Trophoblast cell (in vitro differentiated cells and primary cell): ENCODE data around the gene FLNB.
A peak's percentile ranks its signal among the peaks of the same experiment; 100 is the strongest.
"Not testable (repeated sequence)": the region's sequence is repeated elsewhere in the genome, so short reads cannot be mapped to it uniquely, and the experiment has no call there.

ENCODE experiments used
- DNase-seq, 2 donors: peaks; one replicate each; pipeline ENCODE4 v3.0.0-alpha.2; 2016
- H2AFZ ChIP-seq: 2 replicates; pipeline ENCODE4 v1.6.1; 2013; ENCODE audit warnings: low read length, moderate library complexity, mild to moderate bottlenecking; ENCODE audit not compliant: insufficient read depth, poor library complexity
- H2AK5ac ChIP-seq: 2 replicates; pipeline ENCODE4 v1.6.1; 2013; ENCODE audit warnings: mild to moderate bottlenecking, low read length
- H2BK120ac ChIP-seq: 2 replicates; pipeline ENCODE4 v1.6.1; 2013; ENCODE audit warnings: low read length, mild to moderate bottlenecking, moderate library complexity; ENCODE audit not compliant: insufficient read depth, poor library complexity
- H2BK12ac ChIP-seq: 2 replicates; pipeline ENCODE4 v1.6.1; 2013; ENCODE audit warnings: mild to moderate bottlenecking, low read length, moderate library complexity
- H2BK5ac ChIP-seq: 2 replicates; pipeline ENCODE4 v1.6.1; 2013; ENCODE audit warnings: low read length, low read depth, moderate library complexity, mild to moderate bottlenecking; ENCODE audit not compliant: poor library complexity
- H3K14ac ChIP-seq: 2 replicates; pipeline ENCODE4 v1.6.1; 2013; ENCODE audit warnings: mild to moderate bottlenecking, low read length
- H3K18ac ChIP-seq: 2 replicates; pipeline ENCODE4 v1.6.1; 2013; ENCODE audit warnings: mild to moderate bottlenecking, low read length
- H3K23ac ChIP-seq: 2 replicates; pipeline ENCODE4 v1.6.1; 2013; ENCODE audit warnings: low read length
- H3K27ac ChIP-seq: 2 replicates; pipeline ENCODE4 v1.5.1; 2013; ENCODE audit warnings: low read depth, mild to moderate bottlenecking, inconsistent platforms, low read length, moderate library complexity
- H3K27me3 ChIP-seq: 2 replicates; pipeline ENCODE4 v1.6.1; 2013; ENCODE audit warnings: inconsistent platforms, mild to moderate bottlenecking, low read length, moderate library complexity; ENCODE audit not compliant: insufficient read depth
- H3K36me3 ChIP-seq, 2 experiments: 1 replicate in 1 of 2; 2 replicates in 1 of 2; pipeline ENCODE4 v1.6.1; 2013; ENCODE audit warnings: low read length in 2 of 2, mild to moderate bottlenecking in 2 of 2, moderate library complexity in 1 of 2; ENCODE audit not compliant: insufficient read depth in 2 of 2, control insufficient read depth in 1 of 2
- H3K4ac ChIP-seq: 2 replicates; pipeline ENCODE4 v1.6.1; 2013; ENCODE audit warnings: low read depth, mild to moderate bottlenecking, low read length, moderate library complexity
- H3K4me1 ChIP-seq, 2 experiments: 1 replicate in 1 of 2; 2 replicates in 1 of 2; pipeline ENCODE4 v1.6.1; 2013; ENCODE audit warnings: low read length in 2 of 2, mild to moderate bottlenecking in 2 of 2, moderate library complexity in 1 of 2; ENCODE audit not compliant: insufficient read depth in 2 of 2, control insufficient read depth in 1 of 2
- H3K4me2 ChIP-seq: 2 replicates; pipeline ENCODE4 v1.6.1; 2013; ENCODE audit warnings: inconsistent platforms, mild to moderate bottlenecking, low read length, moderate library complexity
- H3K4me3 ChIP-seq: 2 replicates; pipeline ENCODE4 v1.5.1; 2013; ENCODE audit warnings: mild to moderate bottlenecking, low read depth, low read length, inconsistent platforms
- H3K79me1 ChIP-seq: one replicate; pipeline ENCODE4 v1.6.1; 2013; ENCODE audit warnings: low read length
- H3K79me2 ChIP-seq: 2 replicates; pipeline ENCODE4 v1.6.1; 2013; ENCODE audit warnings: low read length, mild to moderate bottlenecking; ENCODE audit not compliant: control insufficient read depth, insufficient read depth, poor library complexity
- H3K9ac ChIP-seq: 2 replicates; pipeline ENCODE4 v1.6.1; 2013; ENCODE audit warnings: mild to moderate bottlenecking, low read length
- H3K9me3 ChIP-seq: 2 replicates; pipeline ENCODE4 v1.6.1; 2013; ENCODE audit warnings: low read depth, mild to moderate bottlenecking, control low read depth, inconsistent platforms, low read length; ENCODE audit not compliant: insufficient read depth
- H4K12ac ChIP-seq: 2 replicates; pipeline ENCODE4 v1.6.1; 2013; ENCODE audit warnings: low read depth, mild to moderate bottlenecking, low read length, moderate library complexity
- H4K8ac ChIP-seq: 2 replicates; pipeline ENCODE4 v1.6.1; 2013; ENCODE audit warnings: low read depth, mild to moderate bottlenecking, low read length, moderate library complexity
- H4K91ac ChIP-seq: one replicate; pipeline ENCODE4 v1.6.1; 2013; ENCODE audit warnings: low read depth, mild to moderate bottlenecking, low read length, moderate library complexity
- WGBS: extraction: QIAGEN DNeasy Blood & Tissue Kit; methylation state at CpG from one replicate; pipeline ENCODE4 v1.1.7; 2013; ENCODE audit warnings: missing lambda C conversion rate; ENCODE audit not compliant: insufficient read length, insufficient coverage; ENCODE audit errors: extremely low coverage; 5-methylcytosine and 5-hydroxymethylcytosine counted together

Gene FLNB

GRCh38 chr3:57989198-57989597 lies 19.0 kb upstream of the FLNB start:
- DNase-seq, H2BK12ac ChIP-seq, H3K18ac ChIP-seq, H2AK5ac ChIP-seq, H2AFZ ChIP-seq, H3K27me3 ChIP-seq, H3K4me1 ChIP-seq, H3K27ac ChIP-seq, H3K4me2 ChIP-seq, H4K12ac ChIP-seq, H3K4me3 ChIP-seq, H2BK5ac ChIP-seq, H3K79me1 ChIP-seq, H3K23ac ChIP-seq, H3K36me3 ChIP-seq, H2BK120ac ChIP-seq, H4K8ac ChIP-seq, H3K9me3 ChIP-seq, H3K4ac ChIP-seq, H3K79me2 ChIP-seq, H3K14ac ChIP-seq, H3K9ac ChIP-seq, H4K91ac ChIP-seq: not testable (repeated sequence)
- no CpG with 5 or more reads among the region's 8 CpGs for WGBS

GRCh38 chr3:57989646-57990045 lies 18.6 kb upstream of the FLNB start:
- Histone ChIP-seq H3K9ac (no peak overlapping the region), H2BK120ac (no peak overlapping the region), H2AK5ac (no peak overlapping the region), H3K36me3 (no peaks in the 10 kb centered on the region), H2BK5ac (no peak overlapping the region), H3K79me2 (no peaks in the 10 kb centered on the region), H3K14ac (no peak overlapping the region), H4K91ac (no peak overlapping the region), H3K79me1 (no peaks in the 10 kb centered on the region), H4K8ac (no peak overlapping the region), H3K4me2 (no peak overlapping the region), H2BK12ac (no peak overlapping the region), H3K4me3 (no peak overlapping the region), H3K18ac (no peak overlapping the region), H3K4me1 (peaks cover 3 to 5% of the 10 kb centered on the region in 2 experiments), H4K12ac (no peak overlapping the region), H3K9me3 (no peaks in the 10 kb centered on the region), H3K27me3 (no peaks in the 10 kb centered on the region), H2AFZ (no peak overlapping the region), H3K23ac (no peak overlapping the region), H3K4ac (no peak overlapping the region), H3K27ac (no peak overlapping the region)
- WGBS, result no CpG with 5 or more reads among the region's 1 CpG
- no peak for DNase-seq

- Histone ChIP-seq H2AK5ac (no peak overlapping the region), H3K4ac (no peak overlapping the region), H2BK5ac (no peak overlapping the region), H4K12ac (no peak overlapping the region), H3K36me3 (no peaks in the 10 kb centered on the region), H3K14ac (no peak overlapping the region), H3K4me2 (no peak overlapping the region), H3K4me1 (peaks cover 3 to 5% of the 10 kb centered on the region in 2 experiments), H4K91ac (no peak overlapping the region), H3K23ac (no peak overlapping the region), H2BK12ac (no peak overlapping the region), H3K9ac (no peak overlapping the region), H3K27ac (no peak overlapping the region), H2BK120ac (no peak overlapping the region), H2AFZ (no peak overlapping the region), H3K4me3 (no peak overlapping the region), H3K79me2 (no peaks in the 10 kb centered on the region), H3K18ac (no peak overlapping the region), H4K8ac (no peak overlapping the region), H3K79me1 (no peaks in the 10 kb centered on the region), H3K27me3 (no peaks in the 10 kb centered on the region), H3K9me3 (no peaks in the 10 kb centered on the region)
- no CpG with 5 or more reads among the region's 9 CpGs for WGBS
- DNase-seq, result no peak
Measured at GRCh38 chr3:57992452-57993213, 15.6 kb upstream of the FLNB start.

- peak in 1 of 2 donors; percentile 91 for DNase-seq
- Histone ChIP-seq H3K27me3 (no peaks in the 10 kb centered on the region), H3K14ac (peak overlapping the region; percentile 100), H3K27ac (peak overlapping the region; percentile 99), H3K23ac (no peak overlapping the region), H3K4me3 (no peak overlapping the region), H2BK5ac (peak overlapping the region; percentile 99), H3K4me1 (peaks cover 12 to 22% of the 10 kb centered on the region in 2 experiments), H3K79me2 (peaks cover 4% of the 10 kb centered on the region), H4K91ac (peak overlapping the region; percentile 100), H2BK12ac (peak overlapping the region; percentile 100), H2AK5ac (peak overlapping the region; percentile 85), H3K36me3 (no peaks in the 10 kb centered on the region), H2AFZ (peak overlapping the region; percentile 75), H4K12ac (peak overlapping the region; percentile 76), H3K9ac (peak overlapping the region; percentile 41), H2BK120ac (peak overlapping the region; percentile 100), H4K8ac (peak overlapping the region; percentile 96), H3K9me3 (no peaks in the 10 kb centered on the region), H3K18ac (peak overlapping the region; percentile 99), H3K79me1 (peaks cover 15% of the 10 kb centered on the region), H3K4ac (peak overlapping the region; percentile 98), H3K4me2 (peak overlapping the region; percentile 34)
- whole genome bisulfite sequencing, result no CpG with 5 or more reads among the region's 10 CpGs
Measured at GRCh38 chr3:57998366-57999283, 9.6 kb upstream of the FLNB start.
